ENCODE data around the gene CEMIP.
"Not testable (repeated sequence)": the region's sequence is repeated elsewhere in the genome, so short reads cannot be mapped to it uniquely, and the experiment has no call there.

The CEMIP gene

GRCh38 chr15:80957556-80957955 is 178.4 kb downstream of the CEMIP start:
- Mint-ChIP-seq H3K27me3 (no peaks in the 10 kb centered on the region), H3K9me3 (no peaks in the 10 kb centered on the region), H3K4me1 (peaks cover 6% of the 10 kb centered on the region), H3K4me3 (no peak overlapping the region), H3K36me3 (peaks cover 29% of the 10 kb centered on the region), H3K27ac (no peak overlapping the region)
- DNase-seq: no peak
- CTCF ChIA-PET: interaction anchor here (1.4 to 1.7 kb wide), 2 partner anchors 13 to 309 kb away, joined by 4 to 6 read pairs; no protein-coding TSS in a partner anchor

GRCh38 chr15:80957976-80958375 is 178.8 kb downstream of the CEMIP start:
- Mint-ChIP-seq H3K4me3 (no peak overlapping the region), H3K27me3 (no peaks in the 10 kb centered on the region), H3K27ac (no peak overlapping the region), H3K9me3 (no peaks in the 10 kb centered on the region), H3K4me1 (peaks cover 10% of the 10 kb centered on the region), H3K36me3 (peaks cover 33% of the 10 kb centered on the region)
- DNase-seq: no peak
- CTCF ChIA-PET: no interaction called here

- Mint-ChIP-seq H3K27me3 (no peaks in the 10 kb centered on the region), H3K36me3 (peaks cover 41% of the 10 kb centered on the region), H3K27ac (no peak overlapping the region), H3K4me3 (no peak overlapping the region), H3K4me1 (peaks cover 11% of the 10 kb centered on the region), H3K9me3 (no peaks in the 10 kb centered on the region)
- no peak for DNase-seq
- CTCF ChIA-PET: interaction anchor here (0.6 to 1.0 kb wide), 3 partner anchors 9 to 11 kb away, joined by 3 read pairs; no protein-coding TSS in a partner anchor
Observed at GRCh38 chr15:80958818-80959495, 179.8 kb downstream of the CEMIP start.

- not testable (repeated sequence) for DNase-seq, H3K27ac Mint-ChIP-seq, H3K9me3 Mint-ChIP-seq, H3K27me3 Mint-ChIP-seq, H3K4me1 Mint-ChIP-seq, H3K4me3 Mint-ChIP-seq
- H3K36me3 Mint-ChIP-seq: peaks cover 58% of the 10 kb centered on the region
- CTCF ChIA-PET: interaction anchor here (7.4 kb wide), 1 partner anchor 510 kb away, joined by 34 read pairs; no protein-coding TSS in a partner anchor
Observed at GRCh38 chr15:80965454-80965853, 186.3 kb downstream of the CEMIP start.

- CTCF ChIA-PET: interaction anchor here (0.7 to 7.4 kb wide), 2 partner anchors 224 to 511 kb away, joined by 3 to 34 read pairs; no protein-coding TSS in a partner anchor
- peaks cover 50% of the 10 kb centered on the region for H3K36me3 Mint-ChIP-seq
- no peak for DNase-seq
- peaks cover 9% of the 10 kb centered on the region for H3K9me3 Mint-ChIP-seq
- peak overlapping the region; percentile 12 for H3K27ac Mint-ChIP-seq
- peaks cover 8% of the 10 kb centered on the region for H3K4me1 Mint-ChIP-seq
- no peak overlapping the region for H3K4me3 Mint-ChIP-seq
- no peaks in the 10 kb centered on the region for H3K27me3 Mint-ChIP-seq
Observed at GRCh38 chr15:80966431-80967197, 187.4 kb downstream of the CEMIP start.

- Mint-ChIP-seq H3K4me1 (peaks cover 6% of the 10 kb centered on the region), H3K9me3 (peaks cover 9% of the 10 kb centered on the region), H3K4me3 (no peak overlapping the region), H3K27me3 (no peaks in the 10 kb centered on the region), H3K27ac (no peak overlapping the region), H3K36me3 (peaks cover 49% of the 10 kb centered on the region)
- CTCF ChIA-PET: interaction anchor here (0.7 to 7.4 kb wide), 4 partner anchors 8 to 512 kb away, joined by 3 to 34 read pairs (median 3); no protein-coding TSS in a partner anchor
- DNase-seq: no peak
Observed at GRCh38 chr15:80967451-80967850, 188.3 kb downstream of the CEMIP start.

GRCh38 chr15:80967991-80968510 is 188.9 kb downstream of the CEMIP start:
- H3K9me3 Mint-ChIP-seq: peaks cover 9% of the 10 kb centered on the region
- H3K27ac Mint-ChIP-seq: no peak overlapping the region
- CTCF ChIA-PET: interaction anchor here (0.7 to 7.4 kb wide), 10 partner anchors 9 to 512 kb away, joined by 3 to 34 read pairs (median 3); partner anchors contain the start of gene CEMIP
- no peak for DNase-seq
- no peak overlapping the region for H3K4me3 Mint-ChIP-seq
- no peaks in the 10 kb centered on the region for H3K27me3 Mint-ChIP-seq
- H3K36me3 Mint-ChIP-seq: peaks cover 43% of the 10 kb centered on the region
- H3K4me1 Mint-ChIP-seq: no peaks in the 10 kb centered on the region

- no peaks in the 10 kb centered on the region for H3K27me3 Mint-ChIP-seq
- CTCF ChIA-PET: interaction anchor here (0.6 to 7.4 kb wide), 26 partner anchors 10 to 550 kb away, joined by 3 to 34 read pairs (median 4); partner anchors contain the start of gene CEMIP
- H3K9me3 Mint-ChIP-seq: peaks cover 8% of the 10 kb centered on the region
- H3K4me3 Mint-ChIP-seq: no peak overlapping the region
- no peak overlapping the region for H3K27ac Mint-ChIP-seq
- peaks cover 32% of the 10 kb centered on the region for H3K36me3 Mint-ChIP-seq
- no peak for DNase-seq
- no peaks in the 10 kb centered on the region for H3K4me1 Mint-ChIP-seq
Observed at GRCh38 chr15:80969316-80969715, 190.1 kb downstream of the CEMIP start.

- Mint-ChIP-seq H3K4me3 (no peak overlapping the region), H3K36me3 (peaks cover 24% of the 10 kb centered on the region), H3K27me3 (no peaks in the 10 kb centered on the region), H3K27ac (no peak overlapping the region), H3K4me1 (peaks cover 3% of the 10 kb centered on the region), H3K9me3 (peaks cover 4% of the 10 kb centered on the region)
- DNase-seq: peak; percentile 70
- CTCF ChIA-PET: interaction anchor here (0.6 to 7.4 kb wide), 26 partner anchors 10 to 551 kb away, joined by 3 to 34 read pairs (median 4); partner anchors contain the start of gene CEMIP
Observed at GRCh38 chr15:80970018-80970657, 191.0 kb downstream of the CEMIP start.

- Mint-ChIP-seq H3K4me3 (no peak overlapping the region), H3K27ac (no peak overlapping the region), H3K4me1 (peaks cover 8% of the 10 kb centered on the region), H3K36me3 (peaks cover 21% of the 10 kb centered on the region), H3K27me3 (no peaks in the 10 kb centered on the region), H3K9me3 (peaks cover under 1% of the 10 kb centered on the region)
- no peak for DNase-seq
- CTCF ChIA-PET: interaction anchor here (0.8 to 7.4 kb wide), 17 partner anchors 14 to 515 kb away, joined by 3 to 34 read pairs (median 5); partner anchors contain the start of gene CEMIP
Observed at GRCh38 chr15:80970658-80971057, 191.5 kb downstream of the CEMIP start.

GRCh38 chr15:80971143-80971542 is 192.0 kb downstream of the CEMIP start:
- no peak overlapping the region for H3K27ac Mint-ChIP-seq
- CTCF ChIA-PET: interaction anchor here (0.8 to 7.4 kb wide), 8 partner anchors 58 to 516 kb away, joined by 3 to 34 read pairs (median 8); partner anchors contain the start of gene CEMIP
- H3K27me3 Mint-ChIP-seq: no peaks in the 10 kb centered on the region
- H3K4me1 Mint-ChIP-seq: peaks cover 13% of the 10 kb centered on the region
- peaks cover 20% of the 10 kb centered on the region for H3K36me3 Mint-ChIP-seq
- H3K9me3 Mint-ChIP-seq: no peaks in the 10 kb centered on the region
- H3K4me3 Mint-ChIP-seq: no peak overlapping the region
- no peak for DNase-seq

- CTCF ChIA-PET: interaction anchor here (1.0 to 7.4 kb wide), 3 partner anchors 192 to 517 kb away, joined by 4 to 34 read pairs (median 20); partner anchors contain the start of gene CEMIP
- DNase-seq: no peak
- peaks cover 20% of the 10 kb centered on the region for H3K36me3 Mint-ChIP-seq
- H3K4me3 Mint-ChIP-seq: no peak overlapping the region
- peak overlapping the region; percentile 16 for H3K27ac Mint-ChIP-seq
- H3K4me1 Mint-ChIP-seq: peaks cover 24% of the 10 kb centered on the region
- no peaks in the 10 kb centered on the region for H3K27me3 Mint-ChIP-seq
- H3K9me3 Mint-ChIP-seq: no peaks in the 10 kb centered on the region
Observed at GRCh38 chr15:80972276-80972675, 193.1 kb downstream of the CEMIP start.

GRCh38 chr15:80974914-80975313 is 195.7 kb downstream of the CEMIP start:
- H3K27me3 Mint-ChIP-seq: no peaks in the 10 kb centered on the region
- peaks cover 39% of the 10 kb centered on the region for H3K4me1 Mint-ChIP-seq
- no peaks in the 10 kb centered on the region for H3K9me3 Mint-ChIP-seq
- DNase-seq: no peak
- no peak overlapping the region for H3K27ac Mint-ChIP-seq
- CTCF ChIA-PET: interaction anchor here (0.6 to 1.8 kb wide), 7 partner anchors 16 to 291 kb away, joined by 3 to 13 read pairs (median 3); partner anchors contain the start of gene CEMIP
- H3K4me3 Mint-ChIP-seq: no peak overlapping the region
- H3K36me3 Mint-ChIP-seq: peaks cover 32% of the 10 kb centered on the region

All from activated naive CD4-positive, alpha-beta T cell treated with anti-CD3 and anti-CD28 coated beads, Interleukin-2, amount 10 ng/mL, durations not matched to agents 7 days and 5 days (primary cell).